ENCODE measurements around the gene AP4E1. TPM values are rescaled to one million over a fixed set of nuclear protein-coding genes. Genes with fewer than 3 reads are reported as not detected.
A peak's percentile ranks its signal among the peaks of the same experiment; 100 is the strongest.

The AP4E1 gene
- 10 to 100 TPM; 10.2 to 15.3 (median 12.6) TPM for total RNA-seq

GRCh38 chr15:50908209-50909009 is at the start of gene AP4E1:
TSS of gene AP4E1 (plus strand) at chr15:50908683. CDS start at chr15:50908779, 96 bp downstream.
- TF ChIP-seq POLR2A (IDR thresholded peaks at IDR 0.05) (peak; percentile 53 to 71), CTCF (IDR thresholded peaks at IDR 0.05) (peak; percentile 97 to 99 (median 98)), EP300 (IDR thresholded peaks at IDR 0.05) (peak; percentile 64 to 96)
- Histone ChIP-seq H3K9me3 (no peaks in the 10 kb centered on the region), H3K27ac (peak within 1 kb of the TSS; percentile 87 to 99 (median 97)), H3K4me1 (peaks cover 0 to 39% (median 24%) of the 10 kb centered on the region in 4 donors), H3K36me3 (peaks cover 0 to 6% (median 0%) of the 10 kb centered on the region in 3 donors), H3K27me3 (no peaks in the 10 kb centered on the region), H3K4me3 (peak within 1 kb of the TSS; percentile 92 to 100 (median 94))
- WGBS, 2 donors: 0% methylated on average over 25 to 81 of the region's 100 CpGs
- peak; percentile 80 to 90 for DNase-seq (ENCODE audit: low spot score in 2 of 2)

- Histone ChIP-seq H3K9me3 (no peaks in the 10 kb centered on the region), H3K4me3 (no peak overlapping the region), H3K27me3 (no peaks in the 10 kb centered on the region), H3K27ac (no peak overlapping the region), H3K4me1 (peaks cover 0 to 22% (median 8%) of the 10 kb centered on the region in 4 donors), H3K36me3 (no peaks in the 10 kb centered on the region)
- DNase-seq (ENCODE audit: low spot score in 2 of 2): no peak
- TF ChIP-seq EP300 (IDR thresholded peaks at IDR 0.05): no peak
- 82 to 84% methylated on average over 5 of the region's 5 CpGs for WGBS, 2 donors
Measured at GRCh38 chr15:50860824-50861223, 47.7 kb upstream of the AP4E1 start.

GRCh38 chr15:50862553-50862952 is 45.9 kb upstream of the AP4E1 start:
- Histone ChIP-seq H3K4me3 (no peak overlapping the region), H3K9me3 (no peaks in the 10 kb centered on the region), H3K36me3 (no peaks in the 10 kb centered on the region), H3K4me1 (peaks cover 0 to 8% (median 4%) of the 10 kb centered on the region in 4 donors), H3K27me3 (no peaks in the 10 kb centered on the region), H3K27ac (no peak overlapping the region)
- no peak for DNase-seq (ENCODE audit: low spot score in 2 of 2)
- TF ChIP-seq POLR2A (IDR thresholded peaks at IDR 0.05) (no peak), CTCF (IDR thresholded peaks at IDR 0.05) (no peak), EP300 (IDR thresholded peaks at IDR 0.05) (no peak)

- DNase-seq (ENCODE audit: low spot score in 2 of 2): no peak
- Histone ChIP-seq H3K36me3 (no peaks in the 10 kb centered on the region), H3K27me3 (no peaks in the 10 kb centered on the region), H3K4me3 (no peak overlapping the region), H3K9me3 (no peaks in the 10 kb centered on the region), H3K4me1 (no peaks in the 10 kb centered on the region), H3K27ac (no peak overlapping the region)
- WGBS, 2 donors: 69 to 76% methylated on average over 1 of the region's 1 CpG
- TF ChIP-seq EP300 (IDR thresholded peaks at IDR 0.05) (no peak), CTCF (IDR thresholded peaks at IDR 0.05) (no peak), POLR2A (IDR thresholded peaks at IDR 0.05) (no peak)
Measured at GRCh38 chr15:50864873-50865272, 43.6 kb upstream of the AP4E1 start.

GRCh38 chr15:50865515-50866353 is 42.7 kb upstream of the AP4E1 start:
- Histone ChIP-seq H3K27ac (no peak overlapping the region), H3K9me3 (no peaks in the 10 kb centered on the region), H3K36me3 (no peaks in the 10 kb centered on the region), H3K4me1 (no peaks in the 10 kb centered on the region), H3K4me3 (no peak overlapping the region), H3K27me3 (no peaks in the 10 kb centered on the region)
- WGBS, 2 donors: 58 to 66% methylated on average over 5 of the region's 5 CpGs
- TF ChIP-seq EP300 (IDR thresholded peaks at IDR 0.05): no peak
- no peak for TF ChIP-seq POLR2A (IDR thresholded peaks at IDR 0.05)
- TF ChIP-seq CTCF (IDR thresholded peaks at IDR 0.05): no peak
- DNase-seq (ENCODE audit: low spot score in 2 of 2): no peak

All from tibial nerve (tissue), 4 donors.